OCI-LY7 (cell line): ENCODE results near the gene TIMM13. TPM values are rescaled to one million over a fixed set of nuclear protein-coding genes. Genes with fewer than 3 reads are reported as not detected.

ENCODE experiments used
- BruUV-seq: library from RNA; stranded (reverse); fragments of 400-500 nt; replicated peaks from 2 replicates; lab custom pipeline; 2021; lab: Mats Ljungman, UMichigan
- CTCF ChIA-PET: fragments of 300-600 bp; sonication (Branson Sonifier 250); formaldehyde crosslinking; loops from one replicate; lab custom pipeline; 2022; ENCODE audit warnings: antibody characterized with exemption; ENCODE audit not compliant: unreplicated experiment; lab: Charles Lee
- POLR2A ChIA-PET: fragments of 300-600 bp; sonication (Branson Sonifier 250); formaldehyde crosslinking; loops from one replicate; lab custom pipeline; 2022; ENCODE audit warnings: antibody characterized with exemption; lab: Charles Lee
- DNase-seq: peaks from one replicate; pipeline ENCODE4 v3.0.0-alpha.2; 2015; ENCODE audit warnings: low spot score
- H2AFZ ChIP-seq: fragments of 200-600 bp; sonication (generic), shearing (Covaris generic); 2 replicates; pipeline ENCODE4 v1.6.1; 2014; ENCODE audit warnings: mild to moderate bottlenecking, antibody characterized with exemption, low read length, moderate library complexity
- H3K27ac ChIP-seq: fragments of 200-600 bp; sonication (generic); 2 replicates; pipeline ENCODE4 v1.5.1; 2014; ENCODE audit warnings: mixed run types, low read depth, mild to moderate bottlenecking, moderate library complexity, low read length, inconsistent platforms; ENCODE audit not compliant: poor library complexity, severe bottlenecking
- H3K36me3 ChIP-seq: fragments of 200-600 bp; sonication (generic); 2 replicates; pipeline ENCODE4 v1.6.1; 2014; ENCODE audit warnings: mild to moderate bottlenecking, antibody characterized with exemption, low read length, moderate library complexity, mixed read lengths; ENCODE audit not compliant: insufficient read depth
- H3K4me1 ChIP-seq: fragments of 200-600 bp; sonication (generic); 2 replicates; pipeline ENCODE4 v1.5.1; 2014; ENCODE audit warnings: mild to moderate bottlenecking, low read length; ENCODE audit not compliant: insufficient read depth, poor library complexity, severe bottlenecking
- H3K4me2 ChIP-seq: fragments of 200-600 bp; sonication (generic); 2 replicates; pipeline ENCODE4 v1.6.1; 2014; ENCODE audit warnings: mild to moderate bottlenecking, low read length
- H3K4me3 ChIP-seq: fragments of 200-600 bp; sonication (generic); 2 replicates; pipeline ENCODE4 v1.5.1; 2014; ENCODE audit warnings: mild to moderate bottlenecking, low read depth, low read length; ENCODE audit not compliant: poor library complexity, severe bottlenecking
- H3K79me2 ChIP-seq: fragments of 200-600 bp; sonication (generic); 2 replicates; pipeline ENCODE4 v1.6.1; 2016; ENCODE audit warnings: low read depth, mild to moderate bottlenecking, low read length, moderate library complexity, mixed read lengths; ENCODE audit not compliant: insufficient read depth
- H3K9me2 ChIP-seq: fragments of 200-600 bp; sonication (generic); 2 replicates; pipeline ENCODE4 v1.6.1; 2016; ENCODE audit warnings: mild to moderate bottlenecking, low read length, mixed read lengths; ENCODE audit not compliant: insufficient read depth
- H3K9me3 ChIP-seq: fragments of 200-600 bp; sonication (generic); 2 replicates; pipeline ENCODE4 v1.6.1; 2014; ENCODE audit warnings: mild to moderate bottlenecking, mixed run types, low read length, mixed read lengths
- H4K20me1 ChIP-seq: fragments of 200-600 bp; sonication (generic); 2 replicates; pipeline ENCODE4 v1.6.1; 2014; ENCODE audit warnings: mild to moderate bottlenecking, antibody characterized with exemption, low read length, moderate library complexity, mixed read lengths; ENCODE audit not compliant: insufficient read depth
- CTCF ChIP-seq: fragments of 200-600 bp; sonication (generic); conservative IDR thresholded peaks from 2 replicates; pipeline ENCODE4 v1.5.1; 2014; ENCODE audit warnings: mild to moderate bottlenecking, antibody characterized with exemption, low read length, moderate library complexity, mixed read lengths
- EZH2phosphoT487 ChIP-seq: fragments of 200-600 bp; sonication (generic); IDR thresholded peaks from 2 replicates; pipeline ENCODE4 v1.6.1; 2018; ENCODE audit warnings: low read depth, borderline replicate concordance, mild to moderate bottlenecking, mixed run types, antibody characterized with exemption, low read length, moderate library complexity, mixed read lengths
- intact Hi-C: fragments of 100-400 bp; cut with micrococcal nuclease; formaldehyde crosslinking; loops from one replicate; pipeline ENCODE4 v1.10.0; 2022; ENCODE audit not compliant: unreplicated experiment
- total RNA-seq, 2 experiments: library from RNA; depleted of rRNA in 1 of 2; stranded (reverse); fragments of >200 nt in 1 of 2; shearing (Covaris generic) in 1 of 2; gene quantifications; 2 replicates each; pipeline ENCODE4 v1.2.3, GENCODE V29; 2014 to 2022

TIMM13 gene
- total RNA-seq, 2 experiments from 2014 or later = 55.4 to 120 TPM

GRCh38 chr19:2428756-2429711 is 1.6 kb upstream of the TIMM13 start:
- Histone ChIP-seq H3K79me2 (peaks cover 21% of the 10 kb centered on the region), H3K36me3 (peaks cover 60% of the 10 kb centered on the region), H3K27ac (no peak overlapping the region), H3K4me2 (peak overlapping the region; percentile 89; the same call in 1 of the 2 replicates), H3K4me3 (no peak overlapping the region), H3K9me2 (no peaks in the 10 kb centered on the region), H3K9me3 (no peaks in the 10 kb centered on the region), H2AFZ (no peak overlapping the region), H3K4me1 (peaks cover 21% of the 10 kb centered on the region), H4K20me1 (0 out of 2 replicates have a peak, but pooled peaks cover 8% of the 10 kb centered on the region)
- intact Hi-C loops = no loop called here
- DNase-seq = no peak
- BruUV-seq = no TSS peak
- CTCF ChIA-PET = no interaction called here
- POLR2A ChIA-PET = interaction anchor here (1.5 kb wide), 1 partner anchor 25 kb away, joined by 9 read pairs; no protein-coding TSS in a partner anchor
- no peak for TF ChIP-seq EZH2phosphoT487
- TF ChIP-seq CTCF = no peak

- Histone ChIP-seq H3K4me1 (peaks cover 21% of the 10 kb centered on the region), H3K9me2 (no peaks in the 10 kb centered on the region), H2AFZ (no peak overlapping the region), H3K4me3 (no peak overlapping the region), H3K27ac (peak overlapping the region; percentile 75), H3K4me2 (peak overlapping the region; percentile 89), H3K36me3 (peaks cover 61% of the 10 kb centered on the region), H3K79me2 (peaks cover 21% of the 10 kb centered on the region), H4K20me1 (0 out of 2 replicates have a peak, but pooled peaks cover 8% of the 10 kb centered on the region), H3K9me3 (no peaks in the 10 kb centered on the region)
- no peak for DNase-seq
- CTCF ChIA-PET = no interaction called here
- TSS peak; percentile 74 for BruUV-seq
- POLR2A ChIA-PET = interaction anchor here (1.0 to 1.5 kb wide), 2 partner anchors 26 to 39 kb away, joined by 4 to 9 read pairs; no protein-coding TSS in a partner anchor
- TF ChIP-seq EZH2phosphoT487 = no peak
- TF ChIP-seq CTCF = no peak
- intact Hi-C loops = no loop called here
These were observed 920 bp upstream of the TIMM13 start for GRCh38 chr19:2428321-2428690.
